H1 (cell line): ENCODE data around the gene CYTL1. TPM values are rescaled to one million over a fixed set of nuclear protein-coding genes. Genes with fewer than 3 reads are reported as not detected.

Experiments used
- GABPA ChIP-seq: IDR thresholded peaks from 2 replicates; pipeline ENCODE4 v1.6.1; 2011; ENCODE audit warnings: mild to moderate bottlenecking, low read length, moderate library complexity, borderline replicate concordance; ENCODE audit not compliant: insufficient read depth
- HDAC2 ChIP-seq, 2 experiments: fragments of 300-600 bp in 1 of 2; sonication (generic) in 1 of 2; IDR thresholded peaks; 2 replicates each; pipeline ENCODE4 v1.6.1; 2011 to 2012; ENCODE audit warnings: low read depth in 2 of 2, low read length in 2 of 2, mild to moderate bottlenecking in 2 of 2, moderate library complexity in 2 of 2, borderline replicate concordance in 1 of 2, inconsistent platforms in 1 of 2
- NANOG ChIP-seq: IDR thresholded peaks from 2 replicates; pipeline ENCODE4 v1.6.1; 2011; ENCODE audit warnings: low read length, low read depth, mild to moderate bottlenecking, inconsistent platforms; ENCODE audit not compliant: insufficient read depth, poor library complexity, severe bottlenecking
- USF2 ChIP-seq: IDR thresholded peaks from 2 replicates; pipeline ENCODE4 v1.6.1; 2011; ENCODE audit warnings: low read length, improper control_type of control experiment
- polyA plus RNA-seq, 7 experiments: library from polyadenylated mRNA; depleted of rRNA in 3 of 7; stranded (reverse) in 5 of 7; unstranded in 2 of 7; fragments of >200 nt in 5 of 7; fragments of 200-250 nt in 2 of 7; gene quantifications; 1 replicate in 5 of 7; 2 replicates in 1 of 7; 4 replicates in 1 of 7; pipeline versions ENCODE4 v1.2.1 to v1.2.3, GENCODE V29; 2011 to 2013; ENCODE audit warnings: missing spikeins in 2 of 7, mixed read lengths in 2 of 7
- total RNA-seq: library from RNA; stranded (reverse); fragmentation: NEBNext Ultra II Directional; extraction: Animal tissue kit (Norgen Biotek cat#: 25700); gene quantifications from 2 replicates; pipeline ENCODE4 v1.2.1, GENCODE V29; 2021

Gene CYTL1
- total and polyA plus RNA-seq, 2 of the 8 experiments (the other 6 are each of a cell fraction or from before 2014, with no cell fraction given) = 8.6 to 9.8 TPM

DNA sequence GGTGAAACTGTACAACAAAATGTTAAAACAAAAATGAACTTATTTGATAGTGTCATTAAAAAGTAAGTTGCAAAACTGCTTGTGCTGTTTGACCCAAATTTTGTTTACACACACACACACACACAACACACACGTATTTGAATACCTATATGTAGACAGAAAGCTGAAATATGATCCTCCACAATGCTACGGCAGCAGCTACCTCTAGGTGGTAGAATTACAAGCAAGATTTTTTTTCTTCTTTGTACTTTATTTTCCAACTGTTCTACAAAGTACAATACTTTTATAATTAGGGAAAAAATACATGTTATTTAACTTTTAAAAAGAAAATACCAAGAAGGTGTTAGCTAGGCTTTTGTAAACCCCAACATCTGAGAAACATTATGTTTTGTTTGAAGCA is 1.2 kb downstream of the CYTL1 start (continued):
- no peak for TF ChIP-seq USF2
- TF ChIP-seq HDAC2 (IDR thresholded peaks at IDR 0.05; ENCODE audit: borderline replicate concordance in 1 of 2, low read depth in 2 of 2, low read length in 2 of 2) = no peak
- TF ChIP-seq NANOG = no peak
- TF ChIP-seq GABPA = no peak
